ENCODE measurements around the gene PCDH7.

DNA sequence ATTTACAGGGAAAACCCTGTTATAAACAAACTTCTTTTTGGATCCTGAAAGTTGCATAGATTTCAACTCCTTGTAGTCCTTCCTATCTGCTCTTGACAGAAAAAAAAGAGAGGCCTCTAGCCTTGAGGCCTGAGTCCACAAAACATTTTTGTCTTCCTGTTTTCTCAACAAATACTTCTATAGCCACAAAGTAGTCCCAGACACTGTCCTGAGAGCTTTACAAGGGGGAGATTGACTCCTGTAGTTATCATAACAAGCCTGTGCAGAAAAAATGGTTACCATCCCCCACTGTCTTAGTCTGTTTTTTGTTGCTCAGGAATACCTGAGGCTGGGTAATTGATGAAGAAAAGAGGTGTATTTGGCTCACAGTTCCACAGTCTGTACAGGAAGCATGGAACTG, 35.2 kb downstream of the PCDH7 start:
- TF ChIP-seq YY1 (IDR thresholded peaks at IDR 0.05; ENCODE audit: low read depth), result no peak
- TF ChIP-seq, protein P1, sequence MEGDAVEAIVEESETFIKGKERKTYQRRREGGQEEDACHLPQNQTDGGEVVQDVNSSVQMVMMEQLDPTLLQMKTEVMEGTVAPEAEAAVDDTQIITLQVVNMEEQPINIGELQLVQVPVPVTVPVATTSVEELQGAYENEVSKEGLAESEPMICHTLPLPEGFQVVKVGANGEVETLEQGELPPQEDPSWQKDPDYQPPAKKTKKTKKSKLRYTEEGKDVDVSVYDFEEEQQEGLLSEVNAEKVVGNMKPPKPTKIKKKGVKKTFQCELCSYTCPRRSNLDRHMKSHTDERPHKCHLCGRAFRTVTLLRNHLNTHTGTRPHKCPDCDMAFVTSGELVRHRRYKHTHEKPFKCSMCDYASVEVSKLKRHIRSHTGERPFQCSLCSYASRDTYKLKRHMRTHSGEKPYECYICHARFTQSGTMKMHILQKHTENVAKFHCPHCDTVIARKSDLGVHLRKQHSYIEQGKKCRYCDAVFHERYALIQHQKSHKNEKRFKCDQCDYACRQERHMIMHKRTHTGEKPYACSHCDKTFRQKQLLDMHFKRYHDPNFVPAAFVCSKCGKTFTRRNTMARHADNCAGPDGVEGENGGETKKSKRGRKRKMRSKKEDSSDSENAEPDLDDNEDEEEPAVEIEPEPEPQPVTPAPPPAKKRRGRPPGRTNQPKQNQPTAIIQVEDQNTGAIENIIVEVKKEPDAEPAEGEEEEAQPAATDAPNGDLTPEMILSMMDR (IDR thresholded peaks at IDR 0.05), result no peak
- TF ChIP-seq, protein P2, sequence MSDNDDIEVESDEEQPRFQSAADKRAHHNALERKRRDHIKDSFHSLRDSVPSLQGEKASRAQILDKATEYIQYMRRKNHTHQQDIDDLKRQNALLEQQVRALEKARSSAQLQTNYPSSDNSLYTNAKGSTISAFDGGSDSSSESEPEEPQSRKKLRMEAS (IDR thresholded peaks at IDR 0.05; ENCODE audit: low read depth), result no peak

Measured in SK-N-SH (cell line).